Liver (tissue), 9 donors: ENCODE results near the gene UBE2C. TPM values are rescaled to one million over a fixed set of nuclear protein-coding genes. Genes with fewer than 3 reads are reported as not detected.

ENCODE experiments used
- DNase-seq: peaks from one replicate; pipeline ENCODE4 v3.0.0-alpha.2; 2017; ENCODE audit warnings: low spot score
- H3K27ac ChIP-seq, 2 donors: one replicate each; pipeline ENCODE4 v1.7.0; 2013; ENCODE audit warnings: inconsistent platforms in 2 of 2, low read length in 2 of 2, control low read depth in 1 of 2, low read depth in 1 of 2, mild to moderate bottlenecking in 1 of 2
- H3K27me3 ChIP-seq, 4 donors: one replicate each; pipeline versions ENCODE4 v1.6.1 to v1.7.0; 2013; ENCODE audit warnings: low read length in 3 of 4, inconsistent platforms in 1 of 4, mild to moderate bottlenecking in 1 of 4, moderate library complexity in 1 of 4; ENCODE audit not compliant: control insufficient read depth in 4 of 4, insufficient read depth in 4 of 4
- H3K36me3 ChIP-seq, 4 donors: one replicate each; pipeline versions ENCODE4 v1.6.1 to v1.7.0; 2013; ENCODE audit warnings: low read length in 3 of 4, mild to moderate bottlenecking in 3 of 4, low read depth in 1 of 4, moderate library complexity in 1 of 4; ENCODE audit not compliant: control insufficient read depth in 4 of 4, insufficient read depth in 3 of 4
- H3K4me1 ChIP-seq, 4 donors: one replicate each; pipeline versions ENCODE4 v1.6.1 to v1.7.0; 2013; ENCODE audit warnings: low read length in 3 of 4, mild to moderate bottlenecking in 3 of 4, moderate library complexity in 1 of 4; ENCODE audit not compliant: control insufficient read depth in 4 of 4, insufficient read depth in 4 of 4
- H3K4me3 ChIP-seq, 3 donors: one replicate each; pipeline versions ENCODE4 v1.6.1 to v1.7.0; 2013; ENCODE audit warnings: low read length in 3 of 3, control low read depth in 1 of 3, low read depth in 1 of 3, mild to moderate bottlenecking in 1 of 3
- H3K9ac ChIP-seq, 2 donors: one replicate each; pipeline ENCODE4 v1.7.0; 2013; ENCODE audit warnings: low read length in 2 of 2, mild to moderate bottlenecking in 2 of 2, moderate library complexity in 2 of 2, control low read depth in 1 of 2, low read depth in 1 of 2
- H3K9me3 ChIP-seq, 4 donors: one replicate each; pipeline versions ENCODE4 v1.6.1 to v1.7.0; 2013; ENCODE audit warnings: low read length in 3 of 4; ENCODE audit not compliant: control insufficient read depth in 4 of 4
- ATF3 ChIP-seq: IDR thresholded peaks from 2 replicates; pipeline ENCODE4 v1.6.1; 2016; ENCODE audit warnings: antibody characterized with exemption
- CTCF ChIP-seq: fragments of 150-350 bp; IDR thresholded peaks from 2 replicates; pipeline ENCODE4 v1.5.1; 2017; ENCODE audit warnings: improper control_type of control experiment, low read depth, low read length; ENCODE audit not compliant: missing input control
- EGR1 ChIP-seq, 2 donors: IDR thresholded peaks; 2 replicates each; pipeline ENCODE4 v1.6.1; 2016 to 2018; ENCODE audit warnings: antibody characterized with exemption in 2 of 2, low read depth in 2 of 2
- FOXA1 ChIP-seq: IDR thresholded peaks from 2 replicates; pipeline ENCODE4 v1.6.1; 2016; ENCODE audit warnings: antibody characterized with exemption
- FOXA2 ChIP-seq: IDR thresholded peaks from 2 replicates; pipeline ENCODE4 v1.6.1; 2016; ENCODE audit warnings: antibody characterized with exemption
- GABPA ChIP-seq, 2 donors: IDR thresholded peaks in 1 of 2; conservative IDR thresholded peaks in 1 of 2; 2 replicates each; pipeline ENCODE4 v1.6.1; 2016; ENCODE audit warnings: antibody characterized with exemption in 2 of 2, mild to moderate bottlenecking in 1 of 2, moderate library complexity in 1 of 2
- HNF4A ChIP-seq, 2 donors: conservative IDR thresholded peaks; 2 replicates each; pipeline ENCODE4 v1.6.1; 2016; ENCODE audit warnings: antibody characterized with exemption in 2 of 2, mild to moderate bottlenecking in 2 of 2
- HNF4G ChIP-seq: IDR thresholded peaks from 2 replicates; pipeline ENCODE4 v1.6.1; 2016; ENCODE audit warnings: antibody characterized with exemption
- JUND ChIP-seq, 2 donors: IDR thresholded peaks; 2 replicates each; pipeline ENCODE4 v1.6.1; 2016; ENCODE audit warnings: antibody characterized with exemption in 2 of 2
- MAX ChIP-seq: IDR thresholded peaks from 2 replicates; pipeline ENCODE4 v1.6.1; 2016; ENCODE audit warnings: antibody characterized with exemption
- NR2F2 ChIP-seq: IDR thresholded peaks from 2 replicates; pipeline ENCODE4 v1.6.1; 2016; ENCODE audit warnings: antibody characterized with exemption
- RAD21 ChIP-seq, 2 donors: IDR thresholded peaks; 2 replicates each; pipeline ENCODE4 v1.6.1; 2016; ENCODE audit warnings: antibody characterized with exemption in 2 of 2, mild to moderate bottlenecking in 2 of 2
- REST ChIP-seq: IDR thresholded peaks from 2 replicates; pipeline ENCODE4 v1.6.1; 2016; ENCODE audit warnings: antibody characterized with exemption, mild to moderate bottlenecking
- RXRA ChIP-seq, 2 donors: IDR thresholded peaks; 2 replicates each; pipeline ENCODE4 v1.6.1; 2017 to 2018; ENCODE audit warnings: antibody characterized with exemption in 2 of 2, mild to moderate bottlenecking in 1 of 2
- SP1 ChIP-seq: IDR thresholded peaks from 2 replicates; pipeline ENCODE4 v1.6.1; 2018; ENCODE audit warnings: antibody characterized with exemption, mild to moderate bottlenecking
- TAF1 ChIP-seq: conservative IDR thresholded peaks from 2 replicates; pipeline ENCODE4 v1.6.1; 2016; ENCODE audit warnings: antibody characterized with exemption, mild to moderate bottlenecking
- YY1 ChIP-seq: IDR thresholded peaks from 2 replicates; pipeline ENCODE4 v1.6.1; 2016; ENCODE audit warnings: antibody characterized with exemption, mild to moderate bottlenecking
- ZBTB33 ChIP-seq: IDR thresholded peaks from 2 replicates; pipeline ENCODE4 v1.6.1; 2016; ENCODE audit warnings: antibody characterized with exemption
- WGBS: extraction: QIAGEN DNeasy Blood & Tissue Kit; methylation state at CpG from one replicate; pipeline ENCODE4 v1.1.7; 2013; 5-methylcytosine and 5-hydroxymethylcytosine counted together
- polyA plus RNA-seq, 2 donors: library from polyadenylated mRNA; stranded (reverse) in 1 of 2; unstranded in 1 of 2; fragments of 200-250 nt in 1 of 2; fragments of >200 nt in 1 of 2; fragmentation: Nextera tagmentation in 1 of 2; extraction: Ambion mirVana in 1 of 2; gene quantifications; one replicate each; pipeline versions ENCODE4 v1.2.1 to v1.2.3, GENCODE V29; 2013 to 2015
- total RNA-seq, 2 donors: library from RNA; depleted of rRNA; stranded (reverse); fragments of >200 nt; gene quantifications; one replicate each; pipeline ENCODE4 v1.2.3, GENCODE V29; 2014
- donor health status: healthy.
- donor health status: healthy.
- donor health status: healthy.
- donor health status: healthy.
- donor health status: healthy.

The UBE2C gene
- total and polyA plus RNA-seq, 4 donors: 2.7 to 27.6 (median 8.1) TPM; not detected in 1

- 89% methylated on average over 3 of the region's 3 CpGs for WGBS
- no peaks in the 10 kb centered on the region for H3K9me3 ChIP-seq
- TF ChIP-seq FOXA1: no peak
- TF ChIP-seq REST: no peak
- TF ChIP-seq FOXA2: no peak
- no peak for TF ChIP-seq JUND (IDR thresholded peaks at IDR 0.05)
- TF ChIP-seq HNF4G: no peak
- TF ChIP-seq YY1: no peak
- TF ChIP-seq RAD21 (IDR thresholded peaks at IDR 0.05): no peak
- TF ChIP-seq HNF4A (conservative IDR thresholded peaks at IDR 0.05): no peak
- TF ChIP-seq ZBTB33: no peak
- TF ChIP-seq ATF3: no peak
- TF ChIP-seq GABPA (IDR thresholded peaks at IDR 0.05 in 1 of 2, conservative IDR thresholded peaks at IDR 0.05 in 1 of 2): no peak
- no peak for TF ChIP-seq CTCF
- TF ChIP-seq MAX: no peak
- TF ChIP-seq RXRA (IDR thresholded peaks at IDR 0.05): no peak
- no peak for TF ChIP-seq TAF1
- TF ChIP-seq NR2F2: no peak
- no peak for TF ChIP-seq SP1
- TF ChIP-seq EGR1 (IDR thresholded peaks at IDR 0.05; ENCODE audit: low read depth in 2 of 2): no peak
- H3K27ac ChIP-seq: no peak overlapping the region
- peaks cover 0 to 21% (median 17%) of the 10 kb centered on the region in 4 donors for H3K36me3 ChIP-seq
- H3K9ac ChIP-seq: no peak overlapping the region
- no peak overlapping the region for H3K4me3 ChIP-seq
- peaks cover 0 to 13% (median 7%) of the 10 kb centered on the region in 4 donors for H3K4me1 ChIP-seq
- no peak for DNase-seq
- H3K27me3 ChIP-seq: no peaks in the 10 kb centered on the region
These were observed 1.9 kb downstream of the UBE2C start for GRCh38 chr20:45814314-45814713.
